HG02623 (cell line): ENCODE data around the gene LMAN2.

ENCODE experiments used
- ATAC-seq: cut with Tn5 transposase; IDR thresholded peaks from one replicate; pipeline ENCODE4 v1.9.1; 2021; ENCODE audit warnings: moderate library complexity; ENCODE audit not compliant: unreplicated experiment

LMAN2 gene

DNA sequence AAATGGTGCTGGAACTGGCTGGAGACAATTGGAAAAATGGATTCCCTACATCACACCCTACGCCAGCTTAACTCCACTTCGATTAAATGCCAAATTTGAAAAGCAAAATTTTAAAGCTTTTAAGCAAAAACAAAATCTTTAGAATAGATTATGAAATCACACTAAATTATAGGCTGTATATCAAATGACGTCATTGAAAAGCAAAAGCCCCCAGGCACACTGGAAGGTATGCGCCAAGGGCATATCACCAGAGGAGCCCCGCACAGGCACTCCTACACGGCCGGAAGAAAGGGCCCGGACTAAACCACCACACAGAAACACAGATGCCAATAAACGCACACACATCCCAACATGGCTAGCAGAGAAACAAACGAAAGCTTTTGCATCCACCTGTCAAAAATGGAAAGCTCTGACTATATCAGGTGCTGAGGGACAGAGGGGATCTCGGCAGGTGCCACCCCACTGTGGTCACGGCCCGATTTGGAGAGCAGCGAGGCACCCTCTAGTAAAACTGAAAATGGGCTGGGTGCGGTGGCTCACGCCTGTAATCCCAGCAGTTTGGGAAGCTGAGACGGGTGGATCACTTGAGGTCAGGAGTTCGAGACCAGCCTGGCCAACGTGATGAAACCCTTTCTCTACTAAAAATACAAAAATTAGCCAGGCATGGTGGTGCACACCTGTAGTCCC is 22.8 kb downstream of the LMAN2 start:
- ATAC-seq = no peak

DNA sequence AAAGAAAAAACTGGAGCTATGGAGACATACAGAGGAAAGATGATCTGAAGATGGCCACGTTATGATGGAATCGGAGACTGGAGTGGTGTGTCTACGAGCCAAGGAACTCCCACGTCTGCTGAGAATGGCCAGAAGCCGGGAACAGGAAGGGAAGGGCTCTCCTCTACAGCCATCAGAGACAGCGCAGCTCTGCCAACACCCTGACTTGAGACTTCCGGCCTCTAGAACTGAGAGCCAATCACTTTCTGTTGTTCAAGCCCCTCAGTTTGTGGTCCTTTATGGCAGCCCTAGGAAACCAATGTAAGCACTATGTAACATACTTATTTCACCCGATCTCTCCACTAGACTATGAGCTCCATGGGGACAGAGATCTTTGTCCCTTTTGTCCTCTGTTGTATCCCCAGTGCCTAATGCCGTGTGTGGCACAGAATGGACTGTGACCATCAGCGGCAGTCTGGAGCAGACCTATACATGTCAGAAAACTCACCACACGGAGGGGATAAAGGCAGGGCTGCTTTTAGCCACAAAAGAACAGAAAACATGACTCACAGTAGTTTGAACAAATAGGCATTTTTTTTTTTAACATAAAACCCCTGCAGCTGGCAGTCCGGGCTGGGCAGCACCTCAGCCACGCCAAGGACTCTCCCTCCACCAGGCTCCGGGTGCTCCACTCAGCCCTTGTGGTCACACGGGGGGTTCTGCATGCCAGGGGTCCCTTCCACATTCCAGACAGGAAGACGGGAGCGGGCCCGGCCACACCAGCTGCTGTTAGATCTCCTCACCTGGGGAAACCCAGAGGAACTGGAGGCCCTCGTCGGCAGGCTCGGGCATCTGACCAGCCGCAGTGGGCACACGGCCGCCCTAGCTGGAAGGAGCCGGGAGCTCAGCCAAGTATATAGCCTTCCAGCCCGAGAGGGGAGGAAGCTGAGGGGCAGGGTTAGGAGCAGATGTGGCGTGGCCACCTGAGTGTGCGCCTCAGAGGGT is 23.6 kb downstream of the LMAN2 start:
- no peak for ATAC-seq

DNA sequence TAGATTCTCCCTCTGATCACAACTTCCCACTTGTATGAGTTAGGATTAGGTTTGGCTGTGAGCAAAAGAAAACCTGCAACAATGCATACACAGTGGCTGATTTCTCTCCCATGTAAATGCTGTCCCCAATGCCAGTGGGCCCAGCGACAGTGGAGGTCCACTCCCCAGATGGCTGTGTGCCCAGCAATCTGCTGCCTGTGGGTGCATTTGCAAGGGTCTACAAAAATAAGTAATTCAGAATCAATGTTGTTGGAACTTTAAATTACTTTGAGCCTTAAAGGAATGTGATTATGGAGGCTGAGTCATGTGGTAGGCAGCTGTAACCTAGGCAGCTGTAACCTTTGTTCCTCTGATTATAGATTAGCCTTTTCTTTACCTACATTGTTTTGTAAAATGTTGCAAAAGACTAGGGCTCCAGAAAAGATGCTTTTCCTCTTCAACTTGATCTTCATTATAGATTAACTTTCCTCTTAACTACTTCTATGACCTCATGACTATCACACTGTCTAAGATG is 25.5 kb downstream of the LMAN2 start:
- no peak for ATAC-seq

DNA sequence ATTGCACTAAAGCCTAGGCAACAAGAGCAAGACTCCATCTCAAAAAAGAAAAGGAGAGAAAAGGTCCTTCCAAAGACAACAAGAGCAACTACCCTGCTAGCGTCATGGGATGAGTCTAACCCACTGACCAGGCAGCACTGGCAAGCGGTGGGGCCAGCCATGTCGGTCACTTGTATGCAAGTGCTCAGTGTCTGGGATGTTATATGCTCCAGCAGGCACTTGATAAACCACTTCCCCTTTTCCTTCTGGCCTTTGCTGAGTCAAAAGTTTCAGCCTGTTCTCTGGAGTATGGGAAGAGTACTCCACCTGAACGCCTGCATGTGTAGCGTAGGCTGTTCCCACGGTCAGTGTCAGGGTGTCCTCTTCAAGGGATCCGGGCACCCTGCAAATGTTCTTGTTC is 30.6 kb downstream of the LMAN2 start:
- ATAC-seq = no peak

DNA sequence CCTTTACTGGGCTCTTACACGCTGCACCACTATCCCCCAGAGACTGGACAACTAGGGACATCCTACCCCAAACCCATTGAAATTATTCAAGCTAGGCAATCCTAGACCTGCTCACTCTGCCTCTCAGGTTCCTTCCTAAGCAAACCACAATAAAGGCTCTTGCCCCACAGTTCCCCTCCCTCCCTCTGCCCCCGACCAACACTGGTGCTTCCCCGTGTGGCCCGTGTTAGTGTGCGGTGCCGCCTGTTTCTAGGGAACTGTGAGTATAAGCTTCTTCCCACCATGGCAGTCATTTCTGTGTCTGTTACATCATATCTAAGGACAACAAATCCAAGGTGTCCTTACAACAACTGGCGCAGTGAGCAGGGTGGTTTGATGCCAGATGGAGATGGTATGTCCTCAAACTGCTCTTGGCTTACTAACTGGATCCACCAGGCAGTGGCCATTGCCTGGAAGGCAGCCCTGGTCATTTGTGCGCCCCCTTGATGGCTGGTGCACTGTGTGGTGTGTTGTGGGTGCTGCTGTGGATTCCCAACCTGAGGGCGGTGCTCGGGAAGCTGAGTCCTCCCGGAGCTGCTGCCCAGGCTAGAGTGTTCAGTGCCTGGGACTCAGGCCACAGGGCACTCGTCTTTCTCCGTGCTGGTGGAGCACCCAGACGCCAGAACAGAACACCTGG is 31.4 kb downstream of the LMAN2 start:
- no peak for ATAC-seq

DNA sequence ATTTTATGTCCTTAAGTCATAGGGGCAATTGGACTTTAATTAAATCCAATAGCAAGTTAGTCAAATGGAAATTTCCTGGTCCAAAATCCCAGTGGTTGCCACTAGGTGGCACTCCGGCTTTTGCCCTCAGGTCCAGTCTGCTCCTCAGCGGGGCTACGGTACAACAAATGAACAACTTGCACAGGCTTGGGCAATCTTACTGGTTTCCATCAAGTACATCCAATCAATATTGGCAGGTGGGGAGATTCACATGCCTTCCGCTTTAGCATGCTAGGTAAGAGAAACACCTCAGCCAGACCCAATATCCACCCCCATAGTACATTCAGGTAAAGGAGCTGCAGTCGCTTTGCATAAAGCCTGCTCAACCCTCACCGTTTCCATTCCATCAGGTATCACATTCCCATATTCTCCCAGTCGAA is 33.5 kb downstream of the LMAN2 start:
- ATAC-seq = no peak

DNA sequence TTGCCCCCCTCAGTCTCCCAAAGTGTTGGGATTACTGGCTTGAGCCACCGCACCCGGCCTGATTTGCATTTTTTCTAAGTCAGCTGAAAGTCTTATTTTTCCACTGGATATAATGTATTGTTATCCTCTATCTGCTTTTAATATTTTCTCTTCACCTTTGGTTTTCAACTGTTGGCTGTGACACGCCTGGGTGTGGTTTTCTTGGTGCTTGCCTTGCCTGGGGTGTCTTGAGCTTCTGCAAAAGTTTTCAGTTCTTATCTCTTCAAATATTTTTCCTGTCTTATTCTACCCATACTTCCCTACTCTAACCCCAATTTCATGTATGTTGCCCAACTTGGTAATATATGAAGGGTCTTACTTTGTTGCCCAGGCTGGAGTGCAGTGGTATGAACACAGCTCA is 35.5 kb downstream of the LMAN2 start:
- ATAC-seq = no peak

DNA sequence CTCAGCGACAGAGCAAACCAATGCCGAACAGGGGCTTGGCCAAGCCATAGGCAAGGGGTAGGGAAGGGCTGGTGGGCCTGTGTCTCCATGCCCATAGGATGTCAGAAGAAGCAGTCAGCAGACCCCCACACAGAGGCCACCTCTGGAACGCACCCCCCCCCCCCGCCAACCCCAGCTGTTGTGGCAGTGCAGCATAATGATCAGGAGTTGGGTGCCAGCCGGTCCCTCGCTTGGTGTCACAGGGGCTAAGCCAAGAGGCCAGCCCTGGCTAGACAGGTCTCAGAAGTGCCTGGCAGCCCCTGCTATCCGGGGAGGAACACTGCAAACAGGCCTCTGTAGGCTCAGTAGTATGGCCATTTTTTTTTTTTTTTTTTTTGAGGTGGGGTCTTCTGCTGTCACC is 36.1 kb downstream of the LMAN2 start:
- no peak for ATAC-seq

DNA sequence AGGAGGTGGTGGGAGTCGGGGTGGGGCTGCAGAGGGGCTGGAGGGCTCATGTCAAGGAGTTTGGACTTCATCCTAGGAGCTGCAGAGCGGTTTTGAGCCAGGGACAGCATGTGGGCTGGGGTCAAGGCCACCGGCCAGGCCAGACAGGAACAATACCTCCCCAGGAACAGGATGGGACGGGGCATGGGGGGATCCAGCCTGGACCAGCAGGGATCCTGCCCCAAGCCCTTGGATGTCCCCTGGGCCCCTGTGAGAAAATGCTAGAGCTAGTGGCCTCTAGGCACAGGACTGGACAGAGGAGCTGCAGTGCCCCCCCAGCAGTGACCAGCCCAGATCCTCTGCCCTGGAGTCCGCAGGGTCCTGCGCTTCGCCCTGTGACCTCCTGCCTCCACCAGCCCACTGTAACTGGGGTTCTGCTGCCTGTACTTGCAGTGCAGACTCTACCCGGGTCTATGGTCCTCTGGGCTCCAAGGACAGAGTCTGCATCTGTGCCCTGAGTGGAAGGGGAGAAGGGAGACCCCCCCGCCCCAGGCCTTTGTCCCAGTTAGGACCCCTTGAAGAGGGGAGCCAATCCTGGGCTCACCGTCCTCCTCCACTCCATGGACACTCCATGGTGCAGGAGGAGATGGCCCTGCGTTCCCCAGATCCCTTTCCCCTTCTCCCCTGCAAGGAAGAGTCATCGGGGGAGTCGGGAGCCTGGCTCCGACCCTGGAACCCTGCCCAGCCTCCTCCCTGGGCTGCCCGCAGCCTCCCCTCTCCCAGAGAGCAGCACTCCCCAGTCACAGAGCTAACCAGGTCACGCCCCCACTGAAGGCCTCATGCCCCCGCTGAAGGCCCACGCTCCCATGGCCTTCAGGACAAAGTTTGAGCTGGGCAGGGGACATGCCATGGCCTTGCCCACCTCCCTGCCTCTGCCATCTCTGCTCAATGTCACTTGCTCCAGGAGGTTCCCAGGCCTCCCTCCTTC is 36.8 kb downstream of the LMAN2 start:
- ATAC-seq = no peak

DNA sequence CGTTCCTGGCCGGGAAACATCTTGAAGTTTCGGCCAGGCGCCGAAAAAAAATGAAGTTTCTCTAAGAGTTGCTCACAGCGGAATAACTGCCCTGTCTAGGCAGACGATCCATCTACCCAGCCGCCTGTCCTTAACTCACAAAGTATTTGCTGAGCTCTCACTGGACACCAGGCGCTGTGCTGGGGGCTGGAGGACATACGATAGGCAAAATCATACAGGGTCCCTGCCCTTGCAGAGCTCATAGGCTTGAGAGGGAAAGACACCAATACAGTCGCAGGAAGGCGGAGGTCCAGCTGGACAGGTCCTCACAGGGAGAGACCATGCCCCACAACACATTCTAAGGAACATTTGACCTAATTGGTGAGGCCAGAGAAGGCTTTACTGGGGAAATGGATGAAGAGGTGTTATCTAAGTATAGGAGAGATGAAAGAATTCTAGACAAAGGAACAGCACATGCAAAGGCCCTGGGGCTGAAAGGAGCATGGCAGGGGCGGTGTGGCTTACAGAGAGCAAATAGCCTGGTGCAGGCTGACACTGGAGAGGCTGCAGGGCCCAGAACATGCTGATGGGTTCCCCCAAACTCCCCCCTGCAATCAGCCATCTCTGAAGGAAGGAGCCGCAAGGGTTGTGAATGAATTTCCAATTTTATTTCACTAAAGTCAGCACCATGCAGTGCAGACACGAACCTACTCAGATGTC is 37.8 kb downstream of the LMAN2 start:
- ATAC-seq = no peak

DNA sequence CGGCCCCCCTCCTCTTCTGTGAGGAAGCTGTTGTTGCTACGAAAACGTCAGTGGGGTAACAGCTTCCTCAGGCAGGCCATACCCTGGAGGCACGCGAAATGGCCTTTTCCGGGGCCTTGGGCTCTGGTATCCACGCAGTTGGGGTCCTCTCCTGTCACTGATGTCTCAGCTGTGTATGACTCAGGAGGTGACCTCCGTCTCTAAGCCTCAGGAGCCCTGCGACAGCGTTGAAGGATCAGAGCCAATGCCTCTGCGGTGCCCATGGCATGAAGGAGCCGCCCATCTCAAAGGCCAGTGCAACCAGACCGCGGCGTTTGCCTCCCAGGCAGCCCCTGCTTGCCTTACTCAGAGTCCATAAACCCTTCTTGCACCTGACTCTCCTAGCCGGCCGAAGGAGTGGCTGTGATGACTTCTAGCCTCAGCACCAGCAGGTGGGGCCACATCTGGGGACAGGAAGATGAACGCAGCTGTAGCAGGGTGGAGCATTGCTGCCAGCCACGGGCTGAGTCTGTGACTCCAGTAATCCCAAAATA is 38.8 kb downstream of the LMAN2 start:
- peak; percentile 5 for ATAC-seq

DNA sequence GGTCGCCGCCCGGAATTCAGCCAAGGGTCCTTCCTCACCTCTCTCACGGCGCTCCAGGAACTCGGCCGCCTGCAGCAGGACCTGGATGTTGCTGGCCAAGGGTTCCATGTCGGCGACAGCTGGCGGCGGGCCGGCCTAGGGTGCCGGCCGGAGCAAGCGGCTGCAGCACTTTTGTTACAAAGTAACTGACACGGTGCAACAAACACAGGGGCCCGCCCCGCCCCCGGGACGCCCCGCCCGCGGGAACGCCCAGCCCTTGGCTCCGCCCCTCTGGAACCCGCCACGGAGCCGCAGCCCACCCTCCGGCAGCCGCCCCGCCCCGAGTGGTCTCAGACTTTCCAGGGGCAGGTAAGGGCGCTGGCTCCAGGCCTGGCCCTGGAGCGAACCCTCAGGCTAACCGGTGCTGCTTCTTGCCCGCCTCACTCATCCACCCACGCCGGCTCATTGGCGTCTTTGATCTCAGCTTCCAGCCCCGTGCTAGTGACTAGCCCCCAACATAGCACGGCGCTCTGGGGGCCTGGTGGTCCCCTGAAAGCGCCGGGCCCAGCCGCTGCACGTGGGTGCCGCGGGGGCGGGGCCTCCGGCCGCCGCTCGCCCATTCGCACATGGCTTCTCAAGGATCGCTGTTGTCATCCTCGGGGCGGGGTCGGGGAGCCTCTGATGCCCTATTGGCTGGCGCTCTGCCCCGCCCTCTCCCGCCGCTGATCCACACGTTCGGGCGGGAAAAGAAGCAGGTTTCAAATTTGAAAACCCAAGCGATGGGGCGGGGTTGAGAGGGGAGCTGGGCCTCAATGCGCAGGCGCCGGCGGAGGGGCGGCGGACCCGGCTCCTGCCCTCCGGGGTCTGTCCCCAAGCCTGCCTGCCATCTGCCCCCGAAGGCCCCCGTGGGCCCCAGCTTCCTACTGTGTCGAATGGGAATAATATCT is 39.5 kb downstream of the LMAN2 start, which contains the start of gene MXD3:
TSS of gene MXD3 (minus strand) at position 176 of the 926 bp plus-strand sequence. CDS start at position 108, 68 bp downstream.
- ATAC-seq = peak; percentile 71

DNA sequence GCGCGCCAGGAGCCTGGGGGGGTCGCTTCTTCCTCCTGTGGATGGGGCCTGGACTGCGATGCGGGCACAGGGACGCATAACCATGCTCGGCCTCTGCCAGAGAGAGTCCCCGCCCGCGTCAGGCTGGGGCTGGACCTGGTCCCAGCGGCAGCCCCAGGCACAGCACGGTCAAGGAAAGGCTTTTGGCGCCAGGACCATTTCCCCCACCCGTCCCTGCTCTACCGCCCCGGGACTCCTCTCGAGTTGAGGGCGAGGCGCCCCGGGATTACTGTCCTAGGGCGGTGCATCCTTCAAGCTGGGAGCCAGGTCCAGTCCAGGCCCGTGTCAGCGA is 40.1 kb downstream of the LMAN2 start:
- ATAC-seq = peak; percentile 1

DNA sequence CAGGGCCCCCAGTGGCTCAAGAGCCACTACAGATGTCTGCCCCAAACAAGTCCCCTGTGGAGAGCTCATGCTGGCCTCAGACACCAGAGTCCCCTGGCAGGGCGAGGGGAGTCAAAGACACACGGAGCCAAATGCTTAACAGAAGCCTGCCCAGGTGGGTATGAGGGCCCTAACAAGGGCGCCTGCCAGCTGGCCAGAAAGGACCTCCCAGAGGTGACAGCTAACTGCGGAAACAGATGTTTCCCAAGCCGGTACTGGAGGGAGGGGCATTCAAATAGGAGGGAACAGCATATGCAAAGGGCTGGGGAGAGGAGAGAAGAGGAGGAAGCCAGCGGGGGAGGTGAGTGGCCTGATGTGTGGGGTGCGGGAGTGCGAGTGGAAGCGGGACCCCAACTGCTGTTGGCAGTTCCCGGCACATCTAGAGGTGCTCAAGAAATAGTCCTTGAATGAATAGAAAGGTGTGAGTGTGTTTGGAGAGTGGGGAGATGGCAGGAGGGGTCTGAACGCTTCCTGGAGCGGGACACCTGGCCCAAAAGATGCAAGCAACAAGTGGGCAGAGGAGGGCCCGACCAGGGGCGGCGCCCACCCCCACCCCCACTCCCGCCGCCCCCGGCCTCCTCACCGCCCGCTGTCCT is 40.6 kb downstream of the LMAN2 start:
- ATAC-seq = no peak

DNA sequence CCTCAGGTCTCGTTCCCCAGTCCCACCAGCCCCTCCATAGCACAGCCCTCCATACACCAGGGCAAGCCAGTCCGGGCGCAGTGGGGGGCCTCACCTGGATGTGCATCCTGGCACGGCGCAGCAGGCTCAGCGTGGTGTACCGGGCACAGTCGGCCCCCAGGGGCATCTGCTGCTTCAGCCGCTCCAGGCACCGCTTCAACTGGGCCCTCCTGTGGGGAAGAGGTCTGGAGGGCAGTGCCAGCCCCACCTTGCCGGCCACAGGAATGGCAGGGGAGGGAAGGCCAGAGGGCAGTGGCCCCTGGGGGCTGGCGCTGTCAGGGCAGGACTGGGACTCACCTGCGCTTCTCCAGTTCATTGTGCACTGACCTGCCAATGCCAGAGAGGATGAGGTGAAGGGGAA is 41.1 kb downstream of the LMAN2 start:
- no peak for ATAC-seq

DNA sequence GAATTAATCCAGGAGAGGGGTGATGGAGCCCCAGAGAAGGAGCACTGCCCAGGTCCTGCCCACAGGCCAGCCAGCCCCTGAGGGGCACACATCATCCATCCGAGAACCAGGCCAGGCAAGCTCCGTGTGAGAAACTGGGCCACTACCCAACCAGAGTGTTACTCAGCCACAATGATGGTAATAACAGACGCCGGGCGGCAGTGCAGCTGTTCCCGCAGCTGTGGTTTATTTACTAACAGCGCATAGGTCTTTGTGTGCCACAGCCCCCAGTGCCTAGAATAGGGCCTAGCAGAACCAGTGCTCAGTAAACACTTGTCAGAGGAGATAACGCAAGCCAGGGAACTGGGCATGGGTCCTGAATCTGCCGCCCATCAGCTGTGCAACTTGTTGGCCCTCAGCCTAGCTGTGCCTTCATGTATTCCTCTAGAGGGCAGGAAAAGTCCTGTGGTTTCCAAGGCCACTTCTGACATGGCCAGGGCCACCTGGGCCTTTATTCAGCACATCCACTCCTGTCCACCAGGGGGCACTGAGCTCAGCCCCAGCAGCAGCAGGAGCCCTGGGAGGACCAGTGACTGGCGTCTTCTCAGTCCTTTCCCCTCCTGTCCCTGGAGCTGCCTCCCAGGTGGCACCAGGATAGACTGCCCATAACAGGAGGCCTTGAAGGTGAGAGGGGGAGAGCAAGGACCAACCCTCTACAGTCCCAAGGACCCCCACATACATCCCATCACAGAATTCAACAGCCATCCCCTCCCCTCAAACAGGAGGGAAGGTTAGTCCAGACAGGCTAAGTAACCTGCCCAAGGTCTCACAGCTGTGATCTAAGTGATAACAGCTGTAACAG is 41.9 kb downstream of the LMAN2 start:
- no peak for ATAC-seq

DNA sequence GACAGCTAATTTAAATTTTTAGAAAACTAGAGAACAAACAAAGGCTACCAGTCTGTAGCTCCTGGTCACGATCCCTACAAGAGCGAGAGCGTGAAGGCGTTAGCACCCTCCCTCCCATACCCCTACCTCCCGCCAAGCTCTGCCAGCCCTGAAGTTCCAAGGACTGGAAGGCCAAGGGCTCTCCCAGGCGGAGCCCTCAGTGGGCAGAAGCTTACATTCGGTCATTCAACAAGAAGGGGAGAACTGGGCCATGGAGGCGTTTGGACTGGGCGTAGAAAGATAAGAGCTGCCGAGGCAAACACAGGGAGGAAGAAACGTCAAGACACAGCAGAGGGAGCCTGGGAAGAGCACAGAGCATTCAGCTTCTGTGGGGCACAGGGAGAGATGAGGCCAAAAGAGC is 42.7 kb downstream of the LMAN2 start:
- no peak for ATAC-seq
